OCI-LY7 (cell line): ENCODE measurements around the gene FGD4. TPM values are rescaled to one million over a fixed set of nuclear protein-coding genes. Genes with fewer than 3 reads are reported as not detected.
"Not testable (repeated sequence)": the region's sequence is repeated elsewhere in the genome, so short reads cannot be mapped to it uniquely, and the experiment has no call there.

Source experiments
- BruUV-seq: library from RNA; stranded (reverse); fragments of 400-500 nt; replicated peaks from 2 replicates; lab custom pipeline; 2021; lab: Mats Ljungman, UMichigan
- CTCF ChIA-PET: fragments of 300-600 bp; sonication (Branson Sonifier 250); formaldehyde crosslinking; loops from one replicate; lab custom pipeline; 2022; ENCODE audit warnings: antibody characterized with exemption; ENCODE audit not compliant: unreplicated experiment; lab: Charles Lee
- POLR2A ChIA-PET: fragments of 300-600 bp; sonication (Branson Sonifier 250); formaldehyde crosslinking; loops from one replicate; lab custom pipeline; 2022; ENCODE audit warnings: antibody characterized with exemption; lab: Charles Lee
- DNase-seq: peaks from one replicate; pipeline ENCODE4 v3.0.0-alpha.2; 2015; ENCODE audit warnings: low spot score
- H2AFZ ChIP-seq: fragments of 200-600 bp; sonication (generic), shearing (Covaris generic); 2 replicates; pipeline ENCODE4 v1.6.1; 2014; ENCODE audit warnings: mild to moderate bottlenecking, antibody characterized with exemption, low read length, moderate library complexity
- H3K27ac ChIP-seq: fragments of 200-600 bp; sonication (generic); 2 replicates; pipeline ENCODE4 v1.5.1; 2014; ENCODE audit warnings: mixed run types, low read depth, mild to moderate bottlenecking, moderate library complexity, low read length, inconsistent platforms; ENCODE audit not compliant: poor library complexity, severe bottlenecking
- H3K36me3 ChIP-seq: fragments of 200-600 bp; sonication (generic); 2 replicates; pipeline ENCODE4 v1.6.1; 2014; ENCODE audit warnings: mild to moderate bottlenecking, antibody characterized with exemption, low read length, moderate library complexity, mixed read lengths; ENCODE audit not compliant: insufficient read depth
- H3K4me1 ChIP-seq: fragments of 200-600 bp; sonication (generic); 2 replicates; pipeline ENCODE4 v1.5.1; 2014; ENCODE audit warnings: mild to moderate bottlenecking, low read length; ENCODE audit not compliant: insufficient read depth, poor library complexity, severe bottlenecking
- H3K4me2 ChIP-seq: fragments of 200-600 bp; sonication (generic); 2 replicates; pipeline ENCODE4 v1.6.1; 2014; ENCODE audit warnings: mild to moderate bottlenecking, low read length
- H3K4me3 ChIP-seq: fragments of 200-600 bp; sonication (generic); 2 replicates; pipeline ENCODE4 v1.5.1; 2014; ENCODE audit warnings: mild to moderate bottlenecking, low read depth, low read length; ENCODE audit not compliant: poor library complexity, severe bottlenecking
- H3K79me2 ChIP-seq: fragments of 200-600 bp; sonication (generic); 2 replicates; pipeline ENCODE4 v1.6.1; 2016; ENCODE audit warnings: low read depth, mild to moderate bottlenecking, low read length, moderate library complexity, mixed read lengths; ENCODE audit not compliant: insufficient read depth
- H3K9me2 ChIP-seq: fragments of 200-600 bp; sonication (generic); 2 replicates; pipeline ENCODE4 v1.6.1; 2016; ENCODE audit warnings: mild to moderate bottlenecking, low read length, mixed read lengths; ENCODE audit not compliant: insufficient read depth
- H3K9me3 ChIP-seq: fragments of 200-600 bp; sonication (generic); 2 replicates; pipeline ENCODE4 v1.6.1; 2014; ENCODE audit warnings: mild to moderate bottlenecking, mixed run types, low read length, mixed read lengths
- H4K20me1 ChIP-seq: fragments of 200-600 bp; sonication (generic); 2 replicates; pipeline ENCODE4 v1.6.1; 2014; ENCODE audit warnings: mild to moderate bottlenecking, antibody characterized with exemption, low read length, moderate library complexity, mixed read lengths; ENCODE audit not compliant: insufficient read depth
- EZH2phosphoT487 ChIP-seq: fragments of 200-600 bp; sonication (generic); IDR thresholded peaks from 2 replicates; pipeline ENCODE4 v1.6.1; 2018; ENCODE audit warnings: low read depth, borderline replicate concordance, mild to moderate bottlenecking, mixed run types, antibody characterized with exemption, low read length, moderate library complexity, mixed read lengths
- intact Hi-C: fragments of 100-400 bp; cut with micrococcal nuclease; formaldehyde crosslinking; loops from one replicate; pipeline ENCODE4 v1.10.0; 2022; ENCODE audit not compliant: unreplicated experiment
- total RNA-seq, 2 experiments: library from RNA; depleted of rRNA in 1 of 2; stranded (reverse); fragments of >200 nt in 1 of 2; shearing (Covaris generic) in 1 of 2; gene quantifications; 2 replicates each; pipeline ENCODE4 v1.2.3, GENCODE V29; 2014 to 2022
- TF ChIP-seq, protein P1 (sequence below): fragments of 200-600 bp; sonication (generic); conservative IDR thresholded peaks from 2 replicates; pipeline ENCODE4 v1.5.1; 2014; ENCODE audit warnings: mild to moderate bottlenecking, antibody characterized with exemption, low read length, moderate library complexity, mixed read lengths

The FGD4 gene
- total RNA-seq, 2 experiments from 2014 or later: 14.9 to 19.3 TPM

DNA sequence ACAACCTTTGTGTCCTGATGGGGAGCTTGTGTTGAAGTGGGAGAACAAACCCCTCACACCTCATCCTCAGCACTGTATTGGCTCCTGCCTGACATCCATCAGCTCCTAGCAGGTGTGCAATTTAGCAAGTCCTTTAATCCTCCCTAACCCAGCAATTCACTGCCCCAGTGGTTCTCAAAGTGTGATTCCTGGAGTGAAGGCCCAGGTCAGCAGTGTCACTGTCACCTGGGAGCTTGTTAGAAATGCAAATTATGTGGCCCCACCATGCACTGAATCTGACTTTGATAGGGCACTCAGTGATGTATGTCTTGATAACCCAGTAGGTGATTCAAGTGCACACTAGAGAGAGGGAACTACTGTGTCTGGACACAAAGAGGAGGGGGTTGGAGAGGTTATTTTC lies 133.6 kb downstream of the FGD4 start:
- Histone ChIP-seq H3K9me2 (no peaks in the 10 kb centered on the region), H3K4me3 (no peak overlapping the region), H3K4me1 (peaks cover 54% of the 10 kb centered on the region), H3K36me3 (no peaks in the 10 kb centered on the region), H2AFZ (peak overlapping the region; percentile 3; the same call in 1 of the 2 replicates), H3K79me2 (peaks cover 38% of the 10 kb centered on the region), H4K20me1 (no peaks in the 10 kb centered on the region), H3K4me2 (peak overlapping the region; percentile 87), H3K9me3 (peaks cover 7% of the 10 kb centered on the region; the same call in 1 of the 2 replicates), H3K27ac (peak overlapping the region; percentile 67)
- POLR2A ChIA-PET: interaction anchor here (0.6 to 5.5 kb wide), 14 partner anchors 10 to 382 kb away, joined by 3 to 66 read pairs (median 6); no protein-coding TSS in a partner anchor
- peak; percentile 65 for DNase-seq
- CTCF ChIA-PET: no interaction called here
- intact Hi-C loops: loop anchor here (5.0 kb wide), 1 partner anchor 124 kb away; no protein-coding TSS in a partner anchor
- no TSS peak for BruUV-seq
- TF ChIP-seq EZH2phosphoT487: no peak
- TF ChIP-seq, protein P1, sequence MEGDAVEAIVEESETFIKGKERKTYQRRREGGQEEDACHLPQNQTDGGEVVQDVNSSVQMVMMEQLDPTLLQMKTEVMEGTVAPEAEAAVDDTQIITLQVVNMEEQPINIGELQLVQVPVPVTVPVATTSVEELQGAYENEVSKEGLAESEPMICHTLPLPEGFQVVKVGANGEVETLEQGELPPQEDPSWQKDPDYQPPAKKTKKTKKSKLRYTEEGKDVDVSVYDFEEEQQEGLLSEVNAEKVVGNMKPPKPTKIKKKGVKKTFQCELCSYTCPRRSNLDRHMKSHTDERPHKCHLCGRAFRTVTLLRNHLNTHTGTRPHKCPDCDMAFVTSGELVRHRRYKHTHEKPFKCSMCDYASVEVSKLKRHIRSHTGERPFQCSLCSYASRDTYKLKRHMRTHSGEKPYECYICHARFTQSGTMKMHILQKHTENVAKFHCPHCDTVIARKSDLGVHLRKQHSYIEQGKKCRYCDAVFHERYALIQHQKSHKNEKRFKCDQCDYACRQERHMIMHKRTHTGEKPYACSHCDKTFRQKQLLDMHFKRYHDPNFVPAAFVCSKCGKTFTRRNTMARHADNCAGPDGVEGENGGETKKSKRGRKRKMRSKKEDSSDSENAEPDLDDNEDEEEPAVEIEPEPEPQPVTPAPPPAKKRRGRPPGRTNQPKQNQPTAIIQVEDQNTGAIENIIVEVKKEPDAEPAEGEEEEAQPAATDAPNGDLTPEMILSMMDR: no peak

DNA sequence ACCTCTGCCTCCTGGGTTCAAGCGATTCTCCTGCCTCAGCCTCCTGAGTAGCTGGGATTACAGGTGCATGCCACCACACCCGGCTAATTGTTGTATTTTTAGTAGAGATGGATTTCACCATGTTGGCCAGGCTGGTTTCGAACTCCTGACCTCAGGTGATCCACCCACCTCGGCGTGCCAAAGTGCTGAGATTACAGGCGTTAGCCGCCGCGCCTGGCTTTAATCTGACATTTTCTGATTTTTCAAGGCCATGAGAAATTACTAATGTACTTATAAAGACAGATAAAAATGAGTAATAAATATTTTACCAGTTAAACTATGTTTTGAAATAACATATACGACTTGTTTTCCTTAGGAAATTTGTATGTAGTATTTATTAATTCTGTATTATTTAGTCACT lies 134.1 kb downstream of the FGD4 start:
- not testable (repeated sequence) for H4K20me1 ChIP-seq, DNase-seq, H3K36me3 ChIP-seq, BruUV-seq, H3K4me3 ChIP-seq, H3K9me3 ChIP-seq, H3K9me2 ChIP-seq
- ChIA-PET CTCF (interaction anchor here (1.2 to 2.7 kb wide), 2 partner anchors 11 to 50 kb away, joined by 4 to 10 read pairs; no protein-coding TSS in a partner anchor), POLR2A (interaction anchor here (0.7 to 5.5 kb wide), 16 partner anchors 10 to 99 kb away, joined by 3 to 66 read pairs (median 8); no protein-coding TSS in a partner anchor)
- intact Hi-C loops: loop anchor here (5.0 kb wide), 1 partner anchor 124 kb away; no protein-coding TSS in a partner anchor
- Histone ChIP-seq H3K4me2 (peak overlapping the region; percentile 87), H2AFZ (peak overlapping the region; percentile 88), H3K4me1 (peaks cover 50% of the 10 kb centered on the region), H3K27ac (peak overlapping the region; percentile 67), H3K79me2 (peaks cover 43% of the 10 kb centered on the region)

DNA sequence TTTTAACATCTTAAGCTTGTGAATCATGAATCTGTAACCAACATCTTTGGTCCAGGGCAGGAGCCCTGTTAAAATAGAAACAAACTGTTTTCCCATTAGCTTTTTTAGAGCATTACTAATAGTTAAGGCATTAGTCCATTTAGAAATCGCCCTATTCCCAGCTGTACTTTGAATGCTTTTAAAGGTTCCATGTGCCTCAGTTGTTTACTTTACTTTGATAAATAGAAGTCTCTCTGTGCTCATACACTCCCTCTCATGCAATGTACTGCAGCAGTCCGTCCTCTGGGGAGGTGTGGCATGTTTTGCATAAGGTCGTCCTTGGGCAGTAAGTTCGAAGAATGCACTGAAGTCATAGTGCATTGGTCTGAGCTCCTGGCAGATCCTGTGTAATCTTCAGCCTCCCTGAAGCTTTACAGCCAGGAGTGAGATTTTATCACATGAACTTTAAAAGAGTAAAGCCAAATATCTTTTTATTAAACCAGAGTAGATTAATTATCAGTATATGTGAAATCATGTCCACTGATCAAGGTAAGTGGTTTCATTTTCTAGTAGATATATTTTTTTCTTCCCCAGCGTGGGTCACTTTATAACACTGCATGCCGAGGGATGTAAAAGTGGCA lies 134.7 kb downstream of the FGD4 start:
- ChIA-PET CTCF (interaction anchor here (1.2 to 2.7 kb wide), 2 partner anchors 11 to 51 kb away, joined by 4 to 10 read pairs; no protein-coding TSS in a partner anchor), POLR2A (interaction anchor here (0.5 to 5.5 kb wide), 20 partner anchors 11 to 100 kb away, joined by 3 to 66 read pairs (median 6); no protein-coding TSS in a partner anchor)
- peaks cover 1% of the 10 kb centered on the region; the same call in 1 of the 2 replicates for H3K9me3 ChIP-seq
- peak; percentile 85 for DNase-seq
- no TSS peak for BruUV-seq
- TF ChIP-seq, protein P1: no peak
- TF ChIP-seq EZH2phosphoT487: no peak
- peak overlapping the region; percentile 88 for H2AFZ ChIP-seq
- H3K4me1 ChIP-seq: peaks cover 48% of the 10 kb centered on the region
- intact Hi-C loops: loop anchor here (2.0 to 5.0 kb wide), 2 partner anchors 77 to 123 kb away; no protein-coding TSS in a partner anchor
- no peaks in the 10 kb centered on the region for H3K9me2 ChIP-seq
- H3K4me2 ChIP-seq: peak overlapping the region; percentile 87
- peak overlapping the region; percentile 74 for H3K4me3 ChIP-seq
- no peaks in the 10 kb centered on the region for H3K36me3 ChIP-seq
- H4K20me1 ChIP-seq: no peaks in the 10 kb centered on the region
- H3K79me2 ChIP-seq: peaks cover 45% of the 10 kb centered on the region
- peak overlapping the region; percentile 67 for H3K27ac ChIP-seq
